Activated CD4-positive, CD25-positive, alpha-beta regulatory T cell treated with anti-CD3 and anti-CD28 coated beads, Interleukin-2, amount 50 U/mL, for 72 hours (primary cell): ENCODE data around the gene ATXN7L2.

Source experiments
- DNase-seq: peaks from one replicate; pipeline ENCODE4 v3.0.0; 2021

Gene ATXN7L2

GRCh38 chr1:109529881-109530456, 46.3 kb downstream of the ATXN7L2 start:
- no peak for DNase-seq

DNA sequence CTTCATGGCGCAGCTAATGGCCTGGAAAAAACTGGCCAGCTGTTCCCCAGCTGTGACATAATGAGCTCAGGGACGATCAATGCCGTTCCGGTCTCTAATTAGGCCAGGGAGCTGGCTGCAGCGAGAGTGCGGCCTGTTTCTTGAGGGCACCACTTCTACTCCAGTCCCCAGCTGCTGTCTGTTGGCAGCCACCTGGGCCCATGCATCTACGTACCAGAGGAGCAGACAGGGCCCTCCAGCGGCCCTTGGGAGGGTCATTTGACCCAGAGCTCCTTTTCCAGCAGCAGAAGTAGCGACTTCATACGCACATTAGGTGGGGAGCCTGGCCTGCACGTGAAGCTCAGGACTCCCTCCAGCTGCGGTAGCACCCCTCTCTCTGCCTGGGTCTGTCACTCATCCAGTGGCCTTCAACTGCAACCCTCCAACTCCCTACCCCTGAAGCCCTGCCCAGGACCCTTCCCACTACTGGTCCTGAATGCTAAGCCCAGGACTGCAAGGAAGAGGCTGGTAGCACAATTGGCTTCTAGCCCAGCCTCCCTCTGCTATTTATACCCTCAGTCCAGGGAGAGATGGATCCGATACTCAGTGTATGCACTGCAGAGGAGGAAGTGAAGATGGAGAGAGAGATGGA, 46.9 kb downstream of the ATXN7L2 start:
- no peak for DNase-seq

DNA sequence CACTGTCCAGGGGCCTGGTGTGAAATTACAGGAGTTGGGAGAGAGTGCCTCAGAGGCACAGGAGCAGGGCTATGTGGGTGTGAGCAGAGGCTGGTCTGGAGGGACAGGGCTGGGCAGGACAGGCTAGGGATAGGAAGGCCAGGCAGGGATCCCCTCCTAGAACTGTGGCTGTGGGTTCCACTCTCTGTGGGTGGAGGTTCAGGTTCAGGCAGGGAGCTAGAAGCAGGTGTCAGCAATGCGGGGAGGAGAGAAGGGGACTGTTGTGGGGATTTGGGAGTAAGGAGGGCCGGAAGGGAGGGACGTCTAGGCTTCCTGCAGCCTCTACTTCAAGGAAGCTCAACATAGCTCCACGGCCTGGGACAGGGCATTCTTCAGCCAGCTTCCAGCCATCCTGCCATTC, 47.7 kb downstream of the ATXN7L2 start:
- no peak for DNase-seq

GRCh38 chr1:109531826-109532364, 48.2 kb downstream of the ATXN7L2 start:
- DNase-seq = no peak

GRCh38 chr1:109532365-109533136, 48.8 kb downstream of the ATXN7L2 start:
- DNase-seq = peak; percentile 93

DNA sequence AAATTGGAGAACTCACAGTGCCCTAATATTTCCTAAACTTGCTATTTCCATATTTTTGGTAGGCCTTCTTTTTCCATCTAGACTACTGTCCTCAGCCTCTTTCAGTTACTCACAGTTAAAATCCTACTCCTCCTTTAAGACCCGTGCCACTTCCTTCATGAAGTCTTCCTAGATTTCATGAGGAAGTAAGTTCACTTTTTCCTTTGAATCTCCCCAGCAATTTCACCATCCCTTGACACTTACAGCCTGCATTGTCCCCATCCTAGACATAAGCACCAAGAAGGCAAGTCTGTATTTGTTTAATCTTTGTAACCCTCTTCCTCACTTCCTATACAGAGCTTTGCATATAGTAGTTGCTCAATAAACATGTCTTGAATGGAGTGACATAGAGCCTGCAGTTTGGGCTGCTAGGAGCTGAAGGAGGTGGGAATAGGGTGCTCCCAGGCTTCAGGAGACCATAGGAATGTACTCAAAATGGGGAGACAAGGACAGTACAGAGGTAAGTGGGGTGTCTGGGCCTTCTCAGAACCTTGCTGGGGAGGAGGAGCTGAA, 50.7 kb downstream of the ATXN7L2 start:
- no peak for DNase-seq

DNA sequence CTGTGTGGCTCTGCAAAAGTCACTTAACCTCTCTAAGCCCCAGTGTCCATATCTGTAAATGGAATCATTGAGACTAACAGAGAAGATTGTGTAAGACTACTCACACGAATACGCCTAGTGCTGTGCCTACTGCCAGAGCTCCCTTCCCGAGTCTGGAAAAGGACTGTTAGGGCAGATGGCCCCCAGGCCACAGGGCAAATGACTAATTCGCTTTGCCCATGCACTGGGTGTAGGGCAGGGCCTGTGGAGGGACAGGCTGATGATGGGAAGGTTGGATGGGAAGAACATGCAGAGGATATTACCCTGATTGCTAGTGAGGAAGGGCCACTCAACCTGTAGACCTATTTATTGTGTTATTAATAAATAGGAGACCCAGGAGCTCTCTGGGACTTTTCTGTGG, 51.8 kb downstream of the ATXN7L2 start:
- no peak for DNase-seq

DNA sequence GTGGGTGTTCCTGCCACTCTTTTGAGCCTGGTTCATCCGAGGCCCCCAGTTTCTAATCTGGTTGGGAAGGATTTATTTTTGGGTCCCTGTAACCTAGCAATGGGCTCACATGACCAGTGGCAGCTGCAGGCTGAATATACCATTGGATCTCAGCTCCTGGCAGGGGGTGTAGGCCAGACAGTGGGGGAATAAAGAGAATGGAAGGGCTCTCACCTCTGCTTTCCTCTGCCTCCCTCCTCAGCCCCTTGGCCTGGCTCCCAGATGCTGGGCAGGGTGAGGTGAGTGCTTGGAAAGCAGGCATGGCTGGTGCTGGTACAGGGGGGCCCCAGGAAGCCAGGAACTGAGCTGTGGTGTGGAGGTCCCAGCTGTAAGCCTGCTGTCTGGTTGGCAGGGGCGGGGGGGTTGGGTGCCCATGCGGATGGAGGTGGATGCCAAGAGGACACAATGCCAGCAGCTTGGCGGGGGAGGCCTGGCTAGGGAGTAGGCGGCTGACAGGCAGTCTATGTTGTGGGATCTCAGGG, 52.3 kb downstream of the ATXN7L2 start:
- DNase-seq = no peak

- DNase-seq = no peak
These were observed 53.9 kb downstream of the ATXN7L2 start for GRCh38 chr1:109537450-109538178.

- DNase-seq = no peak
These were observed 55.3 kb downstream of the ATXN7L2 start for GRCh38 chr1:109538827-109539555.

DNA sequence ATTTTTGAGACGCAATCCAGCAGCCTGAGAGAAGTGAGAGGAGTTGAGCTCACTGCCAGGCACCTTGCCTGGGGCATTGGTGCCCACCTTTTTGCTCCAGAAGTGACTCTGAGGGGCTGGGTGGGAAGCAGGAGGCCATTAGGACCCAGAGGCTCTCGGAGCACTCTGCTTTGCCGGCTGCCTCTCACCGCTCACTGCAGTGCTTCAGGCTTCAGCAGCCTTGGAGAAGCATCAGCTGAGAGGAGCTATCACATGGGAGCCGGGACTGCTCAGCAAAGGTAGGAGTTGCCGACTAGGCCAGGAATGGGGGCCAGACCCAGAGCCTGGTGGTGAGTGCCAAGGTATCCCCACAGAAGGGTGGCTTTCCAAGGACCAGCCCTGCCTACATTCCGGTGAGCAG, 56.0 kb downstream of the ATXN7L2 start, which contains the start of gene GPR61:
Gene GPR61, plus strand, starts transcription at position 197 of the 400 bp plus-strand sequence. CDS start 3,151 bp downstream, outside the sequence.
- DNase-seq = no peak

DNA sequence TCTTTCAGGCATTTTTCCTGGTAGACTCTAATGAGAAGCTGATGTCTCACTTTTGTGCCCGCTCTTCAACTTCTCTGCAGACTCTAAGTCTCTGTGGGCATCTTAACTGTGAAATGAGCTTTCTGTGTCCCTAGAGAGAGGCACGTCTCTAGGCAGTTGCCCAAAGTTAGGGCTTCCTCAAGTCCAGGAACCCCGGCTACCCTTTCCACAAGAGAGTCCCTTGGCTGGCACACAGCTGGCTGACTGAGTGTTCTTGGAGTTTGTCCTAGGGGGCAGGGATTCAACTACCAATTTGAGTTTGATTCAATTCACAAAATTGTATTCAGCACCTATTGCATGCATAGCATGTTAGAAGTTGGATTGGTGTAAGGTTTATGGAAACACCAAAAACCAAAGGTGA, 57.4 kb downstream of the ATXN7L2 start:
- no peak for DNase-seq
